GM21447 (cell line): Measurements from ENCODE around the gene CD44.
A peak's percentile ranks its signal among the peaks of the same experiment; 100 is the strongest.

Experiments
- ATAC-seq: cut with Tn5 transposase; IDR thresholded peaks from one replicate; pipeline ENCODE4 v1.9.1; 2021; ENCODE audit not compliant: unreplicated experiment

The CD44 gene

DNA sequence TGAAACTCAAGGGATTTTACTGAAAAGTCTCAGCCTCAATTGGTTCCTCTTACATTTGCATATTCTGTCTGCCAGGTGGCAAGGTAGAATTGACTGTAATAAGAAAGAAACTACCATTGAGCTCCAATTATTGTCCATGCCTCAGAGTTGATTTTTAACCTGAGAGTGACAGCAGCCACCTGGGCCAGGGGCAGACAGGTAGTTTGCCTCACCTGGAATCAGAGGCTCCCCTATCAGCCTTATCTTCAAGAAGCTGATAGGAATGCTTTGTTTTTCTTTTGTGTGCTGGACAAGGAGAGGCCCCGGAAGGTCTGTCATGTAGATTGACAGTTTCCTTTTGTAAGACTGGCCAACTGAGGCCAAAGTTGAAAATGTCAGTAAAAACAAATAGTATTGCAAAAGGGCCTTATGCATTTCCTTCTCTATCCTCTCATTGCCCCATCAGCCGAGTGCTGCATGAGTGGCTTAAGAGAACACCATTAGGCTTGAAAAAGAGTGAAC is 34.1 kb downstream of the CD44 start:
- ATAC-seq: peak; percentile 66

DNA sequence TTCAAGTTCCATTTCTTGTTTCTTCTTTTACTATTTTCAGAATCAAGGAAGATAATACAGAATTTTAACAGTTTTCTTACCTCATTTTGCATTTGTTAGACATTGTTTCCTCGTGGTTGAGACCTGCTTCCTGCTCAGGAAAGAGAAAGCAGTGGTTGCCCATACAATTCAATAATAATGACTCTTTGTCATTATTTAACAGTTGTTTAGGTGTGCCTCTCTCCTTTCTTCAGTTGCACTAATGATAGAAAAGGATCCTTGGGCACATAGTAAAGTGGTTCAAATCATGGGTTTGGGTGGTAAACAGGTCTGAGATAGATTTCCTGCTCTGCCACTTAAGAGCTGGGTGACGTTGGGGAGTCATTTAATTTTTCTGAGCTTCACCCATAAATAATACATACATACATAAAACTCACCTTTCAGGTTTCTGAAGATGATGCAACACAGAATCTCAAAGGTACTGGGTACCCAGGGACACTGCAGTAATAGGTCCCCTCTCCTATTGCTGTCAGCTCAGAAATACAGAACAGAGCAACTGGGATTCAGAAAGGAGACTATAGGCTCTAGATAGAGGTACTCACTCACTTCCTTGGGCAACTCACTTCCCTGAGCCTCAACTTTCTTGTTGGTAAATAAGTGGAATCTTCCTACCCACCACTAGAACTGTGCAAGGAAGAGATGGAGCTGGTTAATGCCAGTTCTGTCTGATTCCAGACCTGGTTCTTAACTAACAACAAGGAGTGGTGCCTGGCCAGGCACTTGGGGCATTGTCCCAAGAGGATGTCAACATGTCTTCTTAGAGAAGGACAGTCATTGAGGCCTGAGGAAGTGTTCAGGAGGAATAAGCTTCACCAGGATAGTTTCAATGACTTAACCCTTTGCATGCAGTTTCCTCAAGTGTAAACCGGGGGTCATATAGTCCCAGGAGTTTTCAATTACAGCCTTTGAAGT is 34.9 kb downstream of the CD44 start:
- peak; percentile 34 for ATAC-seq

DNA sequence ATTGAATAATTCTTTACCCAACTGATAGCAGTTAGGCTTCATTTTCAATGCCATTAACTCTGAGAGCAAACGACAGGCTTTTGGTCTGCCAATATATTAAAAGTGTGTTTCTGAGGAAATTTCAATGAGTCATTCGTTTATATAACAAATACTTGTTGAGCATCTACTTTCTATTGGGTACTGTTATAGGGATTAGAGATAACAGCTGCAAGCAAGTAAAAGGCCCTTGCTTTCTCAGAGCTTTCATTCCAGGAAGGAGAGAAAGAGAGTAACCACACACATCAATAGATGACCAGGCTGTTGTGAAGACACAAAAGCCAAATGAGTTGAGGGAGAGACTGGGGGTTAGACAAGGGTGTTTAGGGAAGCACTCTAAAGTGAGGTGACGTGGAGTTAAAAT is 35.7 kb downstream of the CD44 start:
- ATAC-seq: no peak

GRCh38 chr11:35177370-35177769 is 38.4 kb downstream of the CD44 start:
- no peak for ATAC-seq

DNA sequence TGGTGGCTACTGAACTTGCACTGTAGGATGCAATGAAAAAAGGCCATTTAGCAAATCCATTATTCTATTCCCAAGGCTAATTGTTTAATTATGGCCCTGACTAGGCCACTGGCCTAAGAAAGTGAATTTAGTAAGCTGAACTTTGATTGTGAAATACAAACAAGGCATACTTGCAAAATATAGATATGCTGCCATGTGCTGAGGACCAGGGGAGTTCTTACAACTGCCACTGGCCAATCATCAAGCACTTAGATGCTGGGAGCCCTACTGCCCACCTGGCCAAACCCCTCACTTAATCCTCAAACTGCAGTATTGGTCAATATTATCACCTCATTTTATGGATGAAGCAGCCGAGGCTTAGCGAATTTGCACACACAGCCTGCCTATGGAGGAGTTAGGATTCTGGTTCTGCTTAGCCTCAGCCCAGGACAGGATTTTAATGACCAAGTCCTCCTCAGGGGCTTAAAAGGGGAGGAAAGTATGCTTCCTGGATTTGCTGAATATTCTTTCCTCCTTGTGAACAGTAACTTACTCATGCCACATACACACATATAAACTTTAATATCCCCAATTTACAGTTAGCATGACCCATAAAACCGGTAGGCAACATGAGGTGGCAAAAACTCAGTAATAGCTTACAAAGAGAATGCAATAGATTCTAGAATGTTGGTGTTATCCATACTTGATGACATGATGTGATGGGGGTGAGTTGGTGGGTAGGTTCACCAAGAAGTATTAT is 39.3 kb downstream of the CD44 start:
- no peak for ATAC-seq

- ATAC-seq: no peak
Measured at GRCh38 chr11:35178873-35179272, 39.9 kb downstream of the CD44 start.

DNA sequence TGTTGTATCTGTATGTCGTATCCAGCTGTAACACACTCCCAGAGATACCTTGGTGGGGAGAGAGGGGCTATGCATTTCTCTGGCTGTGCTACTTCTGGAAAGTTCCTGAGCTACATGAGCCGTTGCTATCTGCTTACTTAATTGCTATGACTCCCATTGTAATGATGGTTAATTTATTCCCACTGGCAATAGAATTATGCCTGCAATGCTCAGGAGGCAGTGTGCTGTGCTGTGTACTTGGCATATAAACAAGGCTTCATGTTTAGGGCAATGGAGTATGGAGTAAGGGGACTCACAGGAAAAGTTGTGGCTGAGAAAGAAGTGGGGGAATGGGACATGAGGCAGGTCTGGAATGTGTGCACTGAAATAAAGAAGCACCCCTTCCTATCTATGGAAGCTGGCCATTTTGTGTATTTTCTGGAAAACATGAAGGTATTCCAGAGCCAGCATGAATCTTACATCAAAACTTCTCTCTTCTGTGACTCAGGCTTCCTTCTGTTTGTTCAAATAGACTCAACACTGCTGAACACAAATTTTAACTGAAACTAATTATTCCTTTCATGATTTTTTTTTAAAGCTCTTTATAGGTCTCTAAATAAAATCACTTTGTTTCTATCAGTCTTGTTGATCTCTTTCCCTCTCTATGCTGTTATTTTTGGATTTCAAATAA is 40.6 kb downstream of the CD44 start:
- no peak for ATAC-seq

- ATAC-seq: no peak
Measured at GRCh38 chr11:35180317-35181233, 41.6 kb downstream of the CD44 start.

DNA sequence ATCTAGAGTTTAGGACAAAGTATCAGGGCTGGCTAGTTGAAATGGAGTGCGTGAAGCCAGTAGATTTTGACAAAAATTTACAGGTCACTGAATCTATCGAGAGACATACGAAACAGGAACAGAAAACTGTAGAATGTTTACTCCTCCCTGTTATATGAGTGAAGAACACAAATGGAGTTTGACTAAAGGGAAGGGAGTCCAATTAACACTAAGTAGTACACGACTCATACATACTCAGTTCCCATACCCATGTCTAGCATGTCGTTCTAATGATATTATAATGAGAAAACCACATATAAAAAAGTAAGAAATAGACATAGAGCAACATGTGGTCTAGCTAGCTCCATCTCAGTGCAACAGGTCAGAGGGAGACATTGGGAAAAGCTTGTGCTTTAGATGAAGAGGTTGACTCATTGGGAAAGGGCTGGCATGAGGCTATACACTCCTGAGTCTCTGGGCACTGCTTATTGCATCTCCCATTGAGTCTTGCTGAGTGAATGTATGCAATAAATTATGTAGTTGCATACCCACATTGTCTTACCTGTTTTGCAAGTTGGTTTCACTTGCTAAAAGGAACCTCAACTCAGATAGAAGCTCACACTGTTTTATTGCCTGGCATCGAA is 43.5 kb downstream of the CD44 start:
- ATAC-seq: peak; percentile 88

DNA sequence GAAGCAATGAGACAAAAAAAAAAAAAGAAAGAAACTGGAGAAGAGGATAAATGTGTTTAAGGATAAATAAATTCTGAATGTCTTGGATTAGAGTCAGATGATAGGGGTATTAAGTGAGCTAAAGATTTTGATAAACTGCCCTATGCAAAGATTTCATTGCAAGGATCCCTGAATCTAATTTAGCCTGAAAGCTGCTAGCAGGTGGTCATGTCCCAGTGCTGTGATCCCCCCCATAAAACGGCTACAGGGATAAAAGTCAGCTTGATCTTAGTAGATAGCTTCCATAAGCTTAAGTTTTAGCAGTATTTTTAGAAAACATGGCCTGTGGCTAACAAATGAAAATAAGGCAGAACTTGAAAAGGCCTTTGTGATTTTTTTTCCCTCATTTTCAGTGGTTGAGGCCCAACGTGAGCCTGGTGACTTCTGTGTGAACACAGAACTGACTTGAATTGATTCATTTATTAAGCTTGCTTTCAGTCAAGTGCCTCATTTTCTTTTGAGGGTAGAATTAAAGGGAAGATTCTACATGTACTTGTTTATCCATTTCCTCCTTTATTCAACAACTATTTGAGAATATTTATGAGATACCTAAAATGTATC is 44.5 kb downstream of the CD44 start:
- ATAC-seq: no peak

- ATAC-seq: no peak
Measured at GRCh38 chr11:35185696-35186095, 46.7 kb downstream of the CD44 start.

DNA sequence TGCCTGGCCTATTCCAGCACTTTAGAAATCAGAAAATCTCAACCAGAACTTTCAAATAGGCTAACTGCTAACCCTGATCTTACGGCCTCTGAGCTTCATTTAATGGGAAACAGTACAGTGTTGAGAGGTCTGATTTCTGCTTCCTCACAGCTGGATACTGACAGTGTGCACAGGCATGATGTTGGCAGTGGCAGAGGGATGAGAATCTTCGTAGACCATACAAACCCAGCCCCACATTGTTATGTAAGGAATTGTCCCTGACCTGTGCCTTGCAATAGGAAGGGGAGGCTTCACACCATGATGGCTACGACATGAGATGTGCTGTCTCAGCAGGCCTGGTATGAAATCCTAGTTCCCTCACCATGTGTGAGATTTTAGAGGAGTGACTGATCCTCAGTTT is 49.0 kb downstream of the CD44 start:
- no peak for ATAC-seq

- no peak for ATAC-seq
Measured at GRCh38 chr11:35190804-35191348, 51.9 kb downstream of the CD44 start.

DNA sequence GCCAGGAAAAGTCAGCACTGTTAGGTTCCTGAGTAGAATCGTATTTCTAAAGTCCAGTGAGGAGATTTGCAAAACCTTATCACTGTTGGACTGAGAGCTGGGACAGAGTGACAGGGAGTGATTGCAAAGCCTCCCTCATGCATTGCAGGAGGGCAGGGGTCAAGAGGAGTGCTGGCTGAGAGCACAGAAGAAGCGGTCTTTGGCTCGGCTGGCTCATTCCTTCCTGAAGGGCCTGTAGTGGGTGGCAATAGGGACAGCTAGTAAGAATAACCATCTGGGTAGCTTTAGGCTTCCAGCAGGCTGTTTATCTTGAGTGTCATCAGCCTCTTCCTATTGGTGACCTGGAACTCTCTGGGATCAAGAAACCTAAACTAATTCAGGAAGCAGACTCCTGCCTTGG is 53.4 kb downstream of the CD44 start:
- no peak for ATAC-seq

DNA sequence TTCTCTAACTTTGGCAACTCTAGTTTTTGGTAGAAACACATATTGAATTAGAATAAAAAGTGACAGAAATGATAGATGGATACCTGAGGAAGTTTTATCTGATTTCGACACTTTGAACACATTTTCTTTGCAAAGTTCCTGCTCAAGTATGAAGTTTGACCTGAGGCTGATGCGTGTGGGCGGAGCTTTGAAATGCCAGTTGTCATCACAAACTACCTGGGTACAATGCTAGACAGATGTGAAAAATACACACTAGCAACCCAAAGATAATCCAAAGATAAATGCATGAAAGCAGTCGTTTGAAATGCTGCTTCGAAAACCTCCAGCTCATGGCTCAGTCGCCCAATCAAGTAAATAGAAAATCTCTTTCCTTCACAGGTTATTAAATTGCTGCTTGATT is 54.8 kb downstream of the CD44 start:
- ATAC-seq: no peak

GRCh38 chr11:35197292-35197691 is 58.3 kb downstream of the CD44 start:
- no peak for ATAC-seq

GRCh38 chr11:35200811-35201341 is 61.9 kb downstream of the CD44 start:
- ATAC-seq: no peak

DNA sequence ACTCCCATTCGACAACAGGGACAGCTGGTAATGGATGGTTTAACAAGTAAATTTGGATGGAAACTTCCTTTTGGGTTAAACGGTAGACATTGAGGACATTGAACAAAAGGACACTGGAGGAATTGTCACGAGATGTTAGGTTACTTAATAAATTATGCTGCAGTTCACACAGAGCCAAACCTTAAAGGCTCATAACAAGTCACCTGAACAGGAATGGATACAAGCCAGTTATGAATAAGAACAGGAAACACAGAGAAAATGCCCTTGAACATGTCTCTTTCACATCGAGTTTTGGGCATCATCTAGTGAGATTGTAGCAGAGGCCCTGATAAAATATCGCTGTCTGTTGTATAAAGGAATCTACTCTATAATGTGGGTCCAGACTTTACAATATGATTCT is 65.6 kb downstream of the CD44 start:
- no peak for ATAC-seq

DNA sequence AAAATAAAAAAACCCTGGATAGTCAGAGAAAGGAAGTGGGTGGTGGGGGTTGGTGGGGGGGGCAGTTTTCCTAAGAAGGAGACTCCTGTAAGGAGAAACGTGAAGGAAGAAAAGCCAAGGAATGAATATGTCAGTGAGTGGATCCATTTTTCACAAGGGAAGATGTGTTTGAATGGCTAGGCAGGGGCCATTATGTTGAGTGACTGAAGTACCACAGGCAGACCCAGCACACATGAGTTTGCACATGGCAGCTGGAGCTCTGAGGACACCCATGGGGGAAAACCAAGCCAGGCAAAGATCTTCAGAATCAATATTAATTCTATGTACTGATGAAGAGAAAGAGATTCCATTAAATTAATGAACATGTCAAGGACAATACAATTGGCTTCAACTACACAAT is 67.6 kb downstream of the CD44 start:
- no peak for ATAC-seq
